Measurements from ENCODE around the gene ACSL1. TPM values are rescaled to one million over a fixed set of nuclear protein-coding genes. Genes with fewer than 3 reads are reported as not detected.

ACSL1 gene
- total RNA-seq, 2 experiments from 2014 or later: 24.3 to 32.9 TPM

DNA sequence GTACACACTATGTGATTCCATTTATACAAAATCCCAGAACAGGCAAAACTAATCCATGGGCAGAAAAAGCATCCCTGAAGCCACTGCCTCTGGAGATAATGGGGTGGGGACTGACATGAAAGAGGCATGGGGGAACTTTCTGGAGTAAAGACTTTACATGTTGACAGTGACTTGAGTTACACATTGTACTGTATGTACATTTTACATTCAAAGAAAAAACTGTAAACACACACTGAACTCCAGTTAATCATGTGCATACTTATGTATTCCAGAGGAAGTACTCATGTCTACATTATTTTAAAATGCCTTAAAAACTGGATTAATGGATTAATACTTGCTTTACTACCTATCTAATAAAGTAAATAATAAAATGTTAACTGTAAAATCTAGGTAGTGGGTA is 113.4 kb downstream of the ACSL1 start:
- intact Hi-C loops (cut with micrococcal nuclease; ENCODE audit: unreplicated experiment): no loop called here

GRCh38 chr4:184706453-184706852 is 119.3 kb downstream of the ACSL1 start:
- intact Hi-C loops (cut with micrococcal nuclease; ENCODE audit: unreplicated experiment): no loop called here
- CTCF ChIA-PET (ENCODE audit: unreplicated experiment): no interaction called here
- POLR2A ChIA-PET: interaction anchor here (0.6 to 1.1 kb wide), 2 partner anchors 9 to 408 kb away, joined by 3 read pairs; no protein-coding TSS in a partner anchor

More for the DNA sequence above, 113.4 kb downstream of the ACSL1 start:
- TF ChIP-seq, protein P1, sequence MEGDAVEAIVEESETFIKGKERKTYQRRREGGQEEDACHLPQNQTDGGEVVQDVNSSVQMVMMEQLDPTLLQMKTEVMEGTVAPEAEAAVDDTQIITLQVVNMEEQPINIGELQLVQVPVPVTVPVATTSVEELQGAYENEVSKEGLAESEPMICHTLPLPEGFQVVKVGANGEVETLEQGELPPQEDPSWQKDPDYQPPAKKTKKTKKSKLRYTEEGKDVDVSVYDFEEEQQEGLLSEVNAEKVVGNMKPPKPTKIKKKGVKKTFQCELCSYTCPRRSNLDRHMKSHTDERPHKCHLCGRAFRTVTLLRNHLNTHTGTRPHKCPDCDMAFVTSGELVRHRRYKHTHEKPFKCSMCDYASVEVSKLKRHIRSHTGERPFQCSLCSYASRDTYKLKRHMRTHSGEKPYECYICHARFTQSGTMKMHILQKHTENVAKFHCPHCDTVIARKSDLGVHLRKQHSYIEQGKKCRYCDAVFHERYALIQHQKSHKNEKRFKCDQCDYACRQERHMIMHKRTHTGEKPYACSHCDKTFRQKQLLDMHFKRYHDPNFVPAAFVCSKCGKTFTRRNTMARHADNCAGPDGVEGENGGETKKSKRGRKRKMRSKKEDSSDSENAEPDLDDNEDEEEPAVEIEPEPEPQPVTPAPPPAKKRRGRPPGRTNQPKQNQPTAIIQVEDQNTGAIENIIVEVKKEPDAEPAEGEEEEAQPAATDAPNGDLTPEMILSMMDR (conservative IDR thresholded peaks at IDR 0.05; ENCODE audit: low read length): no peak
- TF ChIP-seq EZH2phosphoT487 (IDR thresholded peaks at IDR 0.05; ENCODE audit: borderline replicate concordance, low read depth, low read length): no peak
- H3K4me2 ChIP-seq (ENCODE audit: low read length): no peak overlapping the region
- no peaks in the 10 kb centered on the region for H4K20me1 ChIP-seq (ENCODE audit: insufficient read depth, low read length)
- peaks cover 100% of the 10 kb centered on the region for H3K36me3 ChIP-seq (ENCODE audit: insufficient read depth, low read length)
- no peaks in the 10 kb centered on the region for H3K9me2 ChIP-seq (ENCODE audit: insufficient read depth, low read length)
- ChIA-PET CTCF (ENCODE audit: unreplicated experiment) (no interaction called here), POLR2A (interaction anchor here (0.7 kb wide), 1 partner anchor 22 kb away, joined by 5 read pairs; the partner anchor contains the start of gene CENPU)
- H3K79me2 ChIP-seq (ENCODE audit: insufficient read depth, low read depth, low read length): peaks cover 9% of the 10 kb centered on the region; the same call in 1 of the 2 replicates
- H3K4me3 ChIP-seq (ENCODE audit: low read depth, low read length, poor library complexity, severe bottlenecking): no peak overlapping the region
- no peak overlapping the region for H3K27ac ChIP-seq (ENCODE audit: low read depth, low read length, poor library complexity, severe bottlenecking)
- H2AFZ ChIP-seq (ENCODE audit: low read length): no peak overlapping the region
- peaks cover 8% of the 10 kb centered on the region; the same call in 1 of the 2 replicates for H3K9me3 ChIP-seq (ENCODE audit: low read length)
- no TSS peak for BruUV-seq (replicated peaks)
- no peak for DNase-seq (ENCODE audit: low spot score)
- H3K4me1 ChIP-seq (ENCODE audit: insufficient read depth, low read length, poor library complexity, severe bottlenecking): peaks cover 7% of the 10 kb centered on the region

GRCh38 chr4:184705692-184706091 is 120.1 kb downstream of the ACSL1 start:
- intact Hi-C loops (cut with micrococcal nuclease; ENCODE audit: unreplicated experiment): no loop called here
- Histone ChIP-seq H3K4me2 (ENCODE audit: low read length) (no peak overlapping the region), H3K79me2 (ENCODE audit: insufficient read depth, low read depth, low read length) (peaks cover 6% of the 10 kb centered on the region; the same call in 1 of the 2 replicates), H2AFZ (ENCODE audit: low read length) (no peak overlapping the region), H3K9me3 (ENCODE audit: low read length) (peaks cover 8% of the 10 kb centered on the region; the same call in 1 of the 2 replicates), H3K36me3 (ENCODE audit: insufficient read depth, low read length) (peaks cover 99% of the 10 kb centered on the region), H4K20me1 (ENCODE audit: insufficient read depth, low read length) (no peaks in the 10 kb centered on the region), H3K4me3 (ENCODE audit: low read depth, low read length, poor library complexity, severe bottlenecking) (no peak overlapping the region), H3K27ac (ENCODE audit: low read depth, low read length, poor library complexity, severe bottlenecking) (no peak overlapping the region), H3K9me2 (ENCODE audit: insufficient read depth, low read length) (no peaks in the 10 kb centered on the region), H3K4me1 (ENCODE audit: insufficient read depth, low read length, poor library complexity, severe bottlenecking) (no peaks in the 10 kb centered on the region)
- POLR2A ChIA-PET: interaction anchor here (1.1 kb wide), 1 partner anchor 10 kb away, joined by 3 read pairs; no protein-coding TSS in a partner anchor
- BruUV-seq (replicated peaks): no TSS peak
- CTCF ChIA-PET (ENCODE audit: unreplicated experiment): no interaction called here
- no peak for TF ChIP-seq EZH2phosphoT487 (IDR thresholded peaks at IDR 0.05; ENCODE audit: borderline replicate concordance, low read depth, low read length)
- TF ChIP-seq, protein P1 (conservative IDR thresholded peaks at IDR 0.05; ENCODE audit: low read length): no peak
- DNase-seq (ENCODE audit: low spot score): no peak

More at GRCh38 chr4:184706453-184706852, 119.3 kb downstream of the ACSL1 start:
- Histone ChIP-seq H3K4me3 (ENCODE audit: low read depth, low read length, poor library complexity, severe bottlenecking) (no peak overlapping the region), H3K4me2 (ENCODE audit: low read length) (no peak overlapping the region), H3K4me1 (ENCODE audit: insufficient read depth, low read length, poor library complexity, severe bottlenecking) (no peaks in the 10 kb centered on the region), H4K20me1 (ENCODE audit: insufficient read depth, low read length) (no peaks in the 10 kb centered on the region), H3K9me2 (ENCODE audit: insufficient read depth, low read length) (no peaks in the 10 kb centered on the region), H3K79me2 (ENCODE audit: insufficient read depth, low read depth, low read length) (peaks cover 6% of the 10 kb centered on the region; the same call in 1 of the 2 replicates), H3K36me3 (ENCODE audit: insufficient read depth, low read length) (peaks cover 99% of the 10 kb centered on the region), H2AFZ (ENCODE audit: low read length) (no peak overlapping the region), H3K9me3 (ENCODE audit: low read length) (peaks cover 8% of the 10 kb centered on the region; the same call in 1 of the 2 replicates), H3K27ac (ENCODE audit: low read depth, low read length, poor library complexity, severe bottlenecking) (no peak overlapping the region)
- no peak for DNase-seq (ENCODE audit: low spot score)
- no TSS peak for BruUV-seq (replicated peaks)
- TF ChIP-seq, protein P1 (conservative IDR thresholded peaks at IDR 0.05; ENCODE audit: low read length): no peak
- TF ChIP-seq EZH2phosphoT487 (IDR thresholded peaks at IDR 0.05; ENCODE audit: borderline replicate concordance, low read depth, low read length): no peak

Data from OCI-LY7 (cell line).